Upper lobe of left lung (tissue), 6 donors: Measurements from ENCODE around the gene RLN2. TPM values are rescaled to one million over a fixed set of nuclear protein-coding genes. Genes with fewer than 3 reads are reported as not detected.

Experiments used
- ATAC-seq, 2 donors: fragments of 200-7000 bp; cut with Tn5 transposase; one replicate each; pipeline ENCODE4 v1.9.1; 2022; ENCODE audit warnings: mild to moderate bottlenecking in 2 of 2, moderate library complexity in 2 of 2; ENCODE audit not compliant: low FRiP score in 2 of 2
- DNase-seq, 2 donors: peaks; one replicate each; pipeline ENCODE4 v3.0.0-alpha.2; 2019 to 2020
- H3K27ac ChIP-seq, 4 donors: fragments of 200-600 bp; sonication (generic); one replicate each; pipeline ENCODE4 v1.5.1; 2016 to 2019
- H3K27me3 ChIP-seq, 4 donors: fragments of 200-600 bp; sonication (generic); one replicate each; pipeline ENCODE4 v1.5.1; 2017 to 2019
- H3K36me3 ChIP-seq, 4 donors: fragments of 200-600 bp; sonication (generic); one replicate each; pipeline ENCODE4 v1.5.1; 2016 to 2019
- H3K4me1 ChIP-seq, 4 donors: fragments of 200-600 bp; sonication (generic); one replicate each; pipeline ENCODE4 v1.5.1; 2018 to 2019
- H3K4me3 ChIP-seq, 4 donors: fragments of 200-600 bp; sonication (generic); one replicate each; pipeline ENCODE4 v1.5.1; 2017 to 2019; ENCODE audit warnings: mild to moderate bottlenecking in 2 of 4, moderate library complexity in 1 of 4
- H3K9me3 ChIP-seq, 4 donors: fragments of 200-600 bp; sonication (generic); one replicate each; pipeline ENCODE4 v1.5.1; 2018 to 2019
- CTCF ChIP-seq, 6 experiments: fragments of 450-650 bp in 4 of 6; fragments of 200-600 bp in 2 of 6; sonication (generic) in 2 of 6; IDR thresholded peaks; one replicate each; pipeline ENCODE4 v1.5.1; 2016 to 2019; ENCODE audit warnings: antibody characterized with exemption in 6 of 6
- EP300 ChIP-seq, 4 donors: sonication (generic); formaldehyde crosslinking; IDR thresholded peaks; one replicate each; pipeline ENCODE4 v1.5.1; 2017; ENCODE audit warnings: antibody characterized with exemption in 4 of 4, control low read depth in 2 of 4
- POLR2A ChIP-seq, 4 donors: fragments of 450-650 bp; IDR thresholded peaks; one replicate each; pipeline ENCODE4 v1.5.1; 2016 to 2017; ENCODE audit warnings: antibody characterized with exemption in 4 of 4, mild to moderate bottlenecking in 2 of 4
- POLR2AphosphoS5 ChIP-seq, 2 donors: sonication (generic); formaldehyde crosslinking; IDR thresholded peaks; one replicate each; pipeline ENCODE4 v1.5.1; 2017; ENCODE audit warnings: antibody characterized with exemption in 2 of 2
- WGBS, 2 donors: methylation state at CpG; one replicate each; pipeline ENCODE4 v1.1.5; 2017 to 2018; 5-methylcytosine and 5-hydroxymethylcytosine counted together
- small RNA-seq, 4 donors: library from RNA; depleted of rRNA; stranded (forward); fragments of <200 nt; gene quantifications; one replicate each; pipeline ENCODE3, GENCODE V24; 2016
- total RNA-seq, 6 donors: library from RNA; depleted of rRNA in 4 of 6; stranded (reverse); fragments of >200 nt in 4 of 6; gene quantifications; one replicate each; pipeline versions ENCODE4 v1.1.0 to v1.2.1, GENCODE V29; 2016 to 2021
- donor health status: DM: no; HTN: no; CAD: no; lungs with moderate emphysema.
- donor health status: DM: no; HTN: yes; CAD: no; lungs with severe emphysema.

Gene RLN2
- total RNA-seq, 6 donors from 2014 or later, result 0.60 to 5.2 (median 0.61) TPM; not detected in 3

GRCh38 chr9:5264219-5264595, 40.3 kb downstream of the RLN2 start:
- DNase-seq (no peak), ATAC-seq (no peak)

GRCh38 chr9:5263351-5264218, 40.9 kb downstream of the RLN2 start:
- Histone ChIP-seq H3K27ac (no peak overlapping the region), H3K9me3 (no peaks in the 10 kb centered on the region), H3K4me1 (no peaks in the 10 kb centered on the region), H3K4me3 (no peak overlapping the region), H3K27me3 (no peaks in the 10 kb centered on the region), H3K36me3 (no peaks in the 10 kb centered on the region)
- no peak for DNase-seq
- WGBS, 2 donors, result 40 to 46% methylated on average over 5 of the region's 5 CpGs
- no peak for TF ChIP-seq POLR2AphosphoS5 (IDR thresholded peaks at IDR 0.05)
- no peak for TF ChIP-seq POLR2A (IDR thresholded peaks at IDR 0.05)
- no peak for TF ChIP-seq CTCF (IDR thresholded peaks at IDR 0.05)
- TF ChIP-seq EP300 (IDR thresholded peaks at IDR 0.05), result no peak
- ATAC-seq, result no peak

More at GRCh38 chr9:5264219-5264595, 40.3 kb downstream of the RLN2 start:
- no peaks in the 10 kb centered on the region for H3K36me3 ChIP-seq
- H3K9me3 ChIP-seq, result no peaks in the 10 kb centered on the region
- H3K4me1 ChIP-seq, result no peaks in the 10 kb centered on the region
- H3K27me3 ChIP-seq, result no peaks in the 10 kb centered on the region
- H3K27ac ChIP-seq, result no peak overlapping the region
- TF ChIP-seq EP300 (IDR thresholded peaks at IDR 0.05), result no peak
- no peak for TF ChIP-seq POLR2AphosphoS5 (IDR thresholded peaks at IDR 0.05)
- TF ChIP-seq CTCF (IDR thresholded peaks at IDR 0.05), result no peak
- no peak for TF ChIP-seq POLR2A (IDR thresholded peaks at IDR 0.05)
- H3K4me3 ChIP-seq, result no peak overlapping the region

Small RNA genes lying within 50 kb of the gene (small RNA-seq; reads per million reads assigned to genes)
- 0 reads per million in 4 donors for gene HMGN2P31

Other genes starting within 250 kb of the RLN2 start
- not detected for gene INSL6, start 119.1 kb downstream of the RLN2 start, total RNA-seq
- gene INSL4, start 73.3 kb downstream of the RLN2 start, total RNA-seq, result not detected
- gene RLN1, start 35.2 kb upstream of the RLN2 start, total RNA-seq, result not detected
- 10 to 100 TPM in 5 of 6 donors, 1 to 10 TPM in 1; 3.1 to 19.3 (median 14.4) TPM for gene PLGRKT, start 133.2 kb upstream of the RLN2 start, total RNA-seq
- gene CD274, start 145.8 kb upstream of the RLN2 start, total RNA-seq, result 10 to 100 TPM; 11.6 to 20.8 (median 14.4) TPM
- gene PDCD1LG2, start 205.8 kb upstream of the RLN2 start, total RNA-seq, result 10 to 100 TPM in 1 of 6 donors, 1 to 10 TPM in 5; 1.0 to 10.6 (median 3.2) TPM